ENCODE measurements around the gene FGB. TPM values are rescaled to one million over a fixed set of nuclear protein-coding genes. Genes with fewer than 3 reads are reported as not detected.

Gene FGB
- total and polyA plus RNA-seq, 2 experiments from 2014 or later = not detected

GRCh38 chr4:154564311-154564710 lies 1.5 kb downstream of the FGB start (continued):
- TF ChIP-seq, protein P1, sequence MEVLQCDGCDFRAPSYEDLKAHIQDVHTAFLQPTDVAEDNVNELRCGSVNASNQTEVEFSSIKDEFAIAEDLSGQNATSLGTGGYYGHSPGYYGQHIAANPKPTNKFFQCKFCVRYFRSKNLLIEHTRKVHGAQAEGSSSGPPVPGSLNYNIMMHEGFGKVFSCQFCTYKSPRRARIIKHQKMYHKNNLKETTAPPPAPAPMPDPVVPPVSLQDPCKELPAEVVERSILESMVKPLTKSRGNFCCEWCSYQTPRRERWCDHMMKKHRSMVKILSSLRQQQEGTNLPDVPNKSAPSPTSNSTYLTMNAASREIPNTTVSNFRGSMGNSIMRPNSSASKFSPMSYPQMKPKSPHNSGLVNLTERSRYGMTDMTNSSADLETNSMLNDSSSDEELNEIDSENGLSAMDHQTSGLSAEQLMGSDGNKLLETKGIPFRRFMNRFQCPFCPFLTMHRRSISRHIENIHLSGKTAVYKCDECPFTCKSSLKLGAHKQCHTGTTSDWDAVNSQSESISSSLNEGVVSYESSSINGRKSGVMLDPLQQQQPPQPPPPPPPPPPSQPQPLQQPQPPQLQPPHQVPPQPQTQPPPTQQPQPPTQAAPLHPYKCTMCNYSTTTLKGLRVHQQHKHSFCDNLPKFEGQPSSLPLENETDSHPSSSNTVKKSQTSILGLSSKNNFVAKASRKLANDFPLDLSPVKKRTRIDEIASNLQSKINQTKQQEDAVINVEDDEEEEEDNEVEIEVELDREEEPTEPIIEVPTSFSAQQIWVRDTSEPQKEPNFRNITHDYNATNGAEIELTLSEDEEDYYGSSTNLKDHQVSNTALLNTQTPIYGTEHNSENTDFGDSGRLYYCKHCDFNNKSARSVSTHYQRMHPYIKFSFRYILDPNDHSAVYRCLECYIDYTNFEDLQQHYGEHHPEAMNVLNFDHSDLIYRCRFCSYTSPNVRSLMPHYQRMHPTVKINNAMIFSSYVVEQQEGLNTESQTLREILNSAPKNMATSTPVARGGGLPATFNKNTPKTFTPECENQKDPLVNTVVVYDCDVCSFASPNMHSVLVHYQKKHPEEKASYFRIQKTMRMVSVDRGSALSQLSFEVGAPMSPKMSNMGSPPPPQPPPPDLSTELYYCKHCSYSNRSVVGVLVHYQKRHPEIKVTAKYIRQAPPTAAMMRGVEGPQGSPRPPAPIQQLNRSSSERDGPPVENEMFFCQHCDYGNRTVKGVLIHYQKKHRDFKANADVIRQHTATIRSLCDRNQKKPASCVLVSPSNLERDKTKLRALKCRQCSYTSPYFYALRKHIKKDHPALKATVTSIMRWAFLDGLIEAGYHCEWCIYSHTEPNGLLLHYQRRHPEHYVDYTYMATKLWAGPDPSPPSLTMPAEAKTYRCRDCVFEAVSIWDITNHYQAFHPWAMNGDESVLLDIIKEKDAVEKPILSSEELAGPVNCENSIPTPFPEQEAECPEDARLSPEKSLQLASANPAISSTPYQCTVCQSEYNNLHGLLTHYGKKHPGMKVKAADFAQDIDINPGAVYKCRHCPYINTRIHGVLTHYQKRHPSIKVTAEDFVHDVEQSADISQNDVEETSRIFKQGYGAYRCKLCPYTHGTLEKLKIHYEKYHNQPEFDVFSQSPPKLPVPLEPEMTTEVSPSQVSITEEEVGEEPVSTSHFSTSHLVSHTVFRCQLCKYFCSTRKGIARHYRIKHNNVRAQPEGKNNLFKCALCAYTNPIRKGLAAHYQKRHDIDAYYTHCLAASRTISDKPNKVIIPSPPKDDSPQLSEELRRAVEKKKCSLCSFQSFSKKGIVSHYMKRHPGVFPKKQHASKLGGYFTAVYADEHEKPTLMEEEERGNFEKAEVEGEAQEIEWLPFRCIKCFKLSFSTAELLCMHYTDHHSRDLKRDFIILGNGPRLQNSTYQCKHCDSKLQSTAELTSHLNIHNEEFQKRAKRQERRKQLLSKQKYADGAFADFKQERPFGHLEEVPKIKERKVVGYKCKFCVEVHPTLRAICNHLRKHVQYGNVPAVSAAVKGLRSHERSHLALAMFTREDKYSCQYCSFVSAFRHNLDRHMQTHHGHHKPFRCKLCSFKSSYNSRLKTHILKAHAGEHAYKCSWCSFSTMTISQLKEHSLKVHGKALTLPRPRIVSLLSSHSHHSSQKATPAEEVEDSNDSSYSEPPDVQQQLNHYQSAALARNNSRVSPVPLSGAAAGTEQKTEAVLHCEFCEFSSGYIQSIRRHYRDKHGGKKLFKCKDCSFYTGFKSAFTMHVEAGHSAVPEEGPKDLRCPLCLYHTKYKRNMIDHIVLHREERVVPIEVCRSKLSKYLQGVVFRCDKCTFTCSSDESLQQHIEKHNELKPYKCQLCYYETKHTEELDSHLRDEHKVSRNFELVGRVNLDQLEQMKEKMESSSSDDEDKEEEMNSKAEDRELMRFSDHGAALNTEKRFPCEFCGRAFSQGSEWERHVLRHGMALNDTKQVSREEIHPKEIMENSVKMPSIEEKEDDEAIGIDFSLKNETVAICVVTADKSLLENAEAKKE (CRISPR knock-in tag; IDR thresholded peaks at IDR 0.05) = no peak
- TF ChIP-seq, protein P2, sequence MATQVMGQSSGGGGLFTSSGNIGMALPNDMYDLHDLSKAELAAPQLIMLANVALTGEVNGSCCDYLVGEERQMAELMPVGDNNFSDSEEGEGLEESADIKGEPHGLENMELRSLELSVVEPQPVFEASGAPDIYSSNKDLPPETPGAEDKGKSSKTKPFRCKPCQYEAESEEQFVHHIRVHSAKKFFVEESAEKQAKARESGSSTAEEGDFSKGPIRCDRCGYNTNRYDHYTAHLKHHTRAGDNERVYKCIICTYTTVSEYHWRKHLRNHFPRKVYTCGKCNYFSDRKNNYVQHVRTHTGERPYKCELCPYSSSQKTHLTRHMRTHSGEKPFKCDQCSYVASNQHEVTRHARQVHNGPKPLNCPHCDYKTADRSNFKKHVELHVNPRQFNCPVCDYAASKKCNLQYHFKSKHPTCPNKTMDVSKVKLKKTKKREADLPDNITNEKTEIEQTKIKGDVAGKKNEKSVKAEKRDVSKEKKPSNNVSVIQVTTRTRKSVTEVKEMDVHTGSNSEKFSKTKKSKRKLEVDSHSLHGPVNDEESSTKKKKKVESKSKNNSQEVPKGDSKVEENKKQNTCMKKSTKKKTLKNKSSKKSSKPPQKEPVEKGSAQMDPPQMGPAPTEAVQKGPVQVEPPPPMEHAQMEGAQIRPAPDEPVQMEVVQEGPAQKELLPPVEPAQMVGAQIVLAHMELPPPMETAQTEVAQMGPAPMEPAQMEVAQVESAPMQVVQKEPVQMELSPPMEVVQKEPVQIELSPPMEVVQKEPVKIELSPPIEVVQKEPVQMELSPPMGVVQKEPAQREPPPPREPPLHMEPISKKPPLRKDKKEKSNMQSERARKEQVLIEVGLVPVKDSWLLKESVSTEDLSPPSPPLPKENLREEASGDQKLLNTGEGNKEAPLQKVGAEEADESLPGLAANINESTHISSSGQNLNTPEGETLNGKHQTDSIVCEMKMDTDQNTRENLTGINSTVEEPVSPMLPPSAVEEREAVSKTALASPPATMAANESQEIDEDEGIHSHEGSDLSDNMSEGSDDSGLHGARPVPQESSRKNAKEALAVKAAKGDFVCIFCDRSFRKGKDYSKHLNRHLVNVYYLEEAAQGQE (IDR thresholded peaks at IDR 0.05; ENCODE audit: unreplicated experiment) = no peak

- H2AFZ ChIP-seq = no peak overlapping the region
- H4K20me1 ChIP-seq (replicated peaks; ENCODE audit: insufficient read depth) = no peaks in the 10 kb centered on the region
- Mint-ChIP-seq H3K36me3 (ENCODE audit: low read depth) (no peaks in the 10 kb centered on the region), H3K4me3 (no peak overlapping the region), H3K27ac (no peak overlapping the region), H3K9me3 (no peaks in the 10 kb centered on the region), H3K4me1 (peaks cover 10% of the 10 kb centered on the region; the same call in 2 of the 3 replicates), H3K27me3 (ENCODE audit: insufficient read depth, low read depth, poor library complexity) (no peaks in the 10 kb centered on the region)
- peaks cover 6% of the 10 kb centered on the region; the same call in 1 of the 2 replicates for H3K4me1 ChIP-seq (ENCODE audit: insufficient read depth)
- H3K79me2 ChIP-seq (replicated peaks; ENCODE audit: insufficient read depth) = no peaks in the 10 kb centered on the region
- no peak for DNase-seq (ENCODE audit: low spot score)
- H3F3A ChIP-seq (replicated peaks; ENCODE audit: low read depth) = no peaks in the 10 kb centered on the region
- H3K27ac ChIP-seq (ENCODE audit: low read depth) = no peak overlapping the region
- no peaks in the 10 kb centered on the region for H3K27me3 ChIP-seq (ENCODE audit: insufficient read depth)
- H3K4me3 ChIP-seq = no peak overlapping the region
- H3K36me3 ChIP-seq (ENCODE audit: insufficient read depth) = no peaks in the 10 kb centered on the region
- ATAC-seq = no peak
- H3K9me2 ChIP-seq (ENCODE audit: insufficient read depth) = no peaks in the 10 kb centered on the region
- no peak overlapping the region for H3K4me2 ChIP-seq
- TF ChIP-seq, protein P1 (CRISPR knock-in tag; IDR thresholded peaks at IDR 0.05) = no peak
- TF ChIP-seq JUNB (IDR thresholded peaks at IDR 0.05; ENCODE audit: unreplicated experiment) = no peak
- no peak for TF ChIP-seq ZNF331 (CRISPR knock-in tag; IDR thresholded peaks at IDR 0.05; ENCODE audit: low read depth)
- TF ChIP-seq NANOG (IDR thresholded peaks at IDR 0.05; ENCODE audit: borderline replicate concordance) = no peak
These were observed 2.9 kb downstream of the FGB start for GRCh38 chr4:154565704-154566103.

All from GM23338 (cell line).